Esophagus squamous epithelium (tissue), 4 donors: Measurements from ENCODE around the gene FOXK2.

Experiments
- POLR2A ChIP-seq, 4 donors: fragments of 450-650 bp; IDR thresholded peaks; one replicate each; pipeline ENCODE4 v1.6.1; 2017; ENCODE audit warnings: antibody characterized with exemption in 4 of 4, mild to moderate bottlenecking in 4 of 4, moderate library complexity in 3 of 4
- TF ChIP-seq, protein P1 (sequence below), 6 experiments: fragments of 450-650 bp in 4 of 6; fragments of 200-600 bp in 2 of 6; sonication (generic) in 2 of 6; IDR thresholded peaks; one replicate each; pipeline ENCODE4 v1.5.1; 2016 to 2019; ENCODE audit warnings: antibody characterized with exemption in 6 of 6, mild to moderate bottlenecking in 4 of 6, moderate library complexity in 4 of 6

DNA sequence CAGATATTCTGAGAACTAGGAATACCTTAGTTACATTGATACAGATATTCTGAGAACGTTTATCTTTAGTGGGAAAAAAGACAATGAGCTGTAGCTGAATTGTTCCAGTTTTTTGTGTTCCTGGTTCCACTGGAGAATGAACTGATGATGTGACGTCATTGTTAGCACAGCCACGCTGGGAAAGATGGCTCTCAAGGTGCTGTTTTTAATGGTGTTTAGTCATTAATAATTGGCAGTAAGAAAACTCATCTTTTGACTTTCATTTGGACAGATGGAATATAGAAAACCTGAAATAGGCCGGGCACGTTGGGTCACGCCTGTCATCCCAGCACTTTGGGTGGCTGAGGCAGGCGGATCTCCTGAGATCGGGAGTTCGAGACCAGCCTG lies 10.4 kb downstream of the FOXK2 start:
- TF ChIP-seq, protein P1, sequence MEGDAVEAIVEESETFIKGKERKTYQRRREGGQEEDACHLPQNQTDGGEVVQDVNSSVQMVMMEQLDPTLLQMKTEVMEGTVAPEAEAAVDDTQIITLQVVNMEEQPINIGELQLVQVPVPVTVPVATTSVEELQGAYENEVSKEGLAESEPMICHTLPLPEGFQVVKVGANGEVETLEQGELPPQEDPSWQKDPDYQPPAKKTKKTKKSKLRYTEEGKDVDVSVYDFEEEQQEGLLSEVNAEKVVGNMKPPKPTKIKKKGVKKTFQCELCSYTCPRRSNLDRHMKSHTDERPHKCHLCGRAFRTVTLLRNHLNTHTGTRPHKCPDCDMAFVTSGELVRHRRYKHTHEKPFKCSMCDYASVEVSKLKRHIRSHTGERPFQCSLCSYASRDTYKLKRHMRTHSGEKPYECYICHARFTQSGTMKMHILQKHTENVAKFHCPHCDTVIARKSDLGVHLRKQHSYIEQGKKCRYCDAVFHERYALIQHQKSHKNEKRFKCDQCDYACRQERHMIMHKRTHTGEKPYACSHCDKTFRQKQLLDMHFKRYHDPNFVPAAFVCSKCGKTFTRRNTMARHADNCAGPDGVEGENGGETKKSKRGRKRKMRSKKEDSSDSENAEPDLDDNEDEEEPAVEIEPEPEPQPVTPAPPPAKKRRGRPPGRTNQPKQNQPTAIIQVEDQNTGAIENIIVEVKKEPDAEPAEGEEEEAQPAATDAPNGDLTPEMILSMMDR (IDR thresholded peaks at IDR 0.05) = no peak
- no peak for TF ChIP-seq POLR2A (IDR thresholded peaks at IDR 0.05)
